Keratinocyte (primary cell): ENCODE results near the gene TRH. TPM values are rescaled to one million over a fixed set of nuclear protein-coding genes. Genes with fewer than 3 reads are reported as not detected.

Source experiments
- DNase-seq: peaks from one replicate; pipeline ENCODE4 v3.0.0-alpha.2; 2011; ENCODE audit warnings: low read depth, missing footprints, low spot score
- FAIRE-seq: peaks from 2 replicates; lab custom pipeline; 2011; peaks lifted over from hg19 to GRCh38; lab: Jason Lieb, UNC
- H2AFZ ChIP-seq: 2 replicates; pipeline ENCODE4 v1.6.0; 2012; ENCODE audit warnings: low read length, control low read depth, inconsistent platforms; ENCODE audit not compliant: control insufficient read depth
- H3K27ac ChIP-seq: 2 replicates; pipeline ENCODE4 v1.5.1; 2011; ENCODE audit warnings: low read length; ENCODE audit not compliant: control insufficient read depth, insufficient read depth
- H3K27me3 ChIP-seq: 3 replicates; pipeline ENCODE4 v1.6.0; 2011; ENCODE audit warnings: low read length; ENCODE audit not compliant: control insufficient read depth, insufficient read depth; ENCODE audit errors: extremely low read depth
- H3K36me3 ChIP-seq, 2 experiments: 2 replicates in 1 of 2; 3 replicates in 1 of 2; pipeline ENCODE4 v1.5.1; 2011; ENCODE audit warnings: low read length in 2 of 2, mild to moderate bottlenecking in 1 of 2; ENCODE audit not compliant: control insufficient read depth in 2 of 2, insufficient read depth in 2 of 2; ENCODE audit errors: extremely low read depth in 1 of 2
- H3K4me1 ChIP-seq: 3 replicates; pipeline ENCODE4 v1.5.1; 2011; ENCODE audit warnings: low read length; ENCODE audit not compliant: control insufficient read depth, insufficient read depth; ENCODE audit errors: extremely low read depth
- H3K4me2 ChIP-seq: 3 replicates; pipeline ENCODE4 v1.6.0; 2011; ENCODE audit warnings: low read depth, low read length; ENCODE audit not compliant: control insufficient read depth, insufficient read depth; ENCODE audit errors: extremely low read depth
- H3K4me3 ChIP-seq, 3 experiments: fragments of 200-600 bp in 1 of 3; sonication (generic) in 1 of 3; 2 replicates in 2 of 3; 3 replicates in 1 of 3; pipeline ENCODE4 v1.5.1; 2011 to 2016; ENCODE audit warnings: low read length in 3 of 3, mild to moderate bottlenecking in 3 of 3, control low read depth in 2 of 3, inconsistent platforms in 1 of 3, low read depth in 1 of 3, mixed read lengths in 1 of 3, mixed run types in 1 of 3, moderate library complexity in 1 of 3; ENCODE audit not compliant: control insufficient read depth in 2 of 3, insufficient read depth in 2 of 3; ENCODE audit errors: extremely low read depth in 1 of 3
- H3K79me2 ChIP-seq: 2 replicates; pipeline ENCODE4 v1.6.0; 2012; ENCODE audit warnings: low read length; ENCODE audit not compliant: control insufficient read depth, insufficient read depth
- H3K9ac ChIP-seq: 3 replicates; pipeline ENCODE4 v1.6.0; 2011; ENCODE audit warnings: low read length; ENCODE audit not compliant: control insufficient read depth, insufficient read depth; ENCODE audit errors: extremely low read depth
- H3K9me1 ChIP-seq: 3 replicates; pipeline ENCODE4 v1.6.0; 2011; ENCODE audit warnings: low read length; ENCODE audit not compliant: control insufficient read depth, insufficient read depth; ENCODE audit errors: extremely low read depth
- H3K9me3 ChIP-seq: 2 replicates; pipeline ENCODE4 v1.5.1; 2012; ENCODE audit warnings: low read depth, low read length; ENCODE audit not compliant: control insufficient read depth
- H4K20me1 ChIP-seq: 3 replicates; pipeline ENCODE4 v1.6.0; 2011; ENCODE audit warnings: low read length; ENCODE audit not compliant: control insufficient read depth, insufficient read depth; ENCODE audit errors: extremely low read depth
- EZH2 ChIP-seq: IDR thresholded peaks from one replicate; pipeline ENCODE4 v1.6.1; 2012; ENCODE audit warnings: inconsistent platforms, mild to moderate bottlenecking, low read length, moderate library complexity
- dilution Hi-C: fragments of 300-500 bp; cut with MboI; formaldehyde crosslinking; loops from one replicate; pipeline ENCODE4 v1.7.0; 2020; ENCODE audit warnings: low sequenced_read_pairs; ENCODE audit not compliant: extremely low pct_ligation_motif_present
- polyA plus RNA-seq, 5 experiments: library from polyadenylated mRNA; depleted of rRNA in 3 of 5; stranded (reverse) in 3 of 5; stranded (forward) in 1 of 5; unstranded in 1 of 5; fragments of >200 nt; gene quantifications; 1 replicate in 1 of 5; 2 replicates in 3 of 5; 3 replicates in 1 of 5; pipeline versions ENCODE4 v1.2.1 to v1.2.3, GENCODE V29; 2011 to 2012; ENCODE audit warnings: missing spikeins in 2 of 5, low read depth in 1 of 5, low replicate concordance in 1 of 5
- TF ChIP-seq, protein P1 (sequence below), 3 experiments: IDR thresholded peaks in 1 of 3; conservative IDR thresholded peaks in 1 of 3; optimal IDR thresholded peaks in 1 of 3; 2 replicates in 2 of 3; 3 replicates in 1 of 3; pipeline versions ENCODE3 to v1.5.1; 2011; ENCODE audit warnings: low read length in 3 of 3, mild to moderate bottlenecking in 3 of 3, moderate library complexity in 2 of 3, control low read depth in 1 of 3, inconsistent platforms in 1 of 3; ENCODE audit not compliant: insufficient read depth in 2 of 3; ENCODE audit errors: extremely low read depth in 1 of 3

TRH gene
- polyA plus RNA-seq, 1 donor (not counting 4 experiments of a cell fraction or from before 2014, with no cell fraction given): not detected

DNA sequence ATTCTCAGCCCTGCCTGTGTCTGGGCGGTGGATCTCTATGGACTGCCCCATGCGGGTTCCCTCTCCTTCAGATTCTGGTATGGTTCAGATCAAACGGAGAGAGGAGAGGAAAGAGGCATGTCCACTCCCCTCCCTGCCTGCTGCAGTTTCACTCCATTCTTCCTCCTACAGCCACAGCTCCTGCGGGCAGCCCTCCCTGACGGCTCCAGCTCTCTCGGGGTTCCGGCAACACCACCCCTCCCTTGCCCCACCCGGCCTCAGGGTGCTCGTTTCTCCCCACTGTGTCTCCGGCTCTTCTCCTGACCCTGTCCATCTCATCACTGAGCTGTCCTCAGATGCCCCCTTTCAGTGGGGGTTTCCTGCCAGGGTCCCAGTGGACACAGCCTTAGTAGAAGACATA, 13.9 kb downstream of the TRH start:
- peaks cover 4% of the 10 kb centered on the region for H3K27me3 ChIP-seq
- no peaks in the 10 kb centered on the region for H3K79me2 ChIP-seq
- H3K4me2 ChIP-seq: no peak overlapping the region
- no peaks in the 10 kb centered on the region for H3K4me1 ChIP-seq
- no peaks in the 10 kb centered on the region for H3K9me3 ChIP-seq
- FAIRE-seq: no peak
- TF ChIP-seq, protein P1, sequence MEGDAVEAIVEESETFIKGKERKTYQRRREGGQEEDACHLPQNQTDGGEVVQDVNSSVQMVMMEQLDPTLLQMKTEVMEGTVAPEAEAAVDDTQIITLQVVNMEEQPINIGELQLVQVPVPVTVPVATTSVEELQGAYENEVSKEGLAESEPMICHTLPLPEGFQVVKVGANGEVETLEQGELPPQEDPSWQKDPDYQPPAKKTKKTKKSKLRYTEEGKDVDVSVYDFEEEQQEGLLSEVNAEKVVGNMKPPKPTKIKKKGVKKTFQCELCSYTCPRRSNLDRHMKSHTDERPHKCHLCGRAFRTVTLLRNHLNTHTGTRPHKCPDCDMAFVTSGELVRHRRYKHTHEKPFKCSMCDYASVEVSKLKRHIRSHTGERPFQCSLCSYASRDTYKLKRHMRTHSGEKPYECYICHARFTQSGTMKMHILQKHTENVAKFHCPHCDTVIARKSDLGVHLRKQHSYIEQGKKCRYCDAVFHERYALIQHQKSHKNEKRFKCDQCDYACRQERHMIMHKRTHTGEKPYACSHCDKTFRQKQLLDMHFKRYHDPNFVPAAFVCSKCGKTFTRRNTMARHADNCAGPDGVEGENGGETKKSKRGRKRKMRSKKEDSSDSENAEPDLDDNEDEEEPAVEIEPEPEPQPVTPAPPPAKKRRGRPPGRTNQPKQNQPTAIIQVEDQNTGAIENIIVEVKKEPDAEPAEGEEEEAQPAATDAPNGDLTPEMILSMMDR (optimal IDR thresholded peaks at IDR 0.05 in 1 of 3, IDR thresholded peaks at IDR 0.05 in 1 of 3, conservative IDR thresholded peaks at IDR 0.05 in 1 of 3; ENCODE audit: extremely low read depth in 1 of 3, insufficient read depth in 2 of 3, low read length in 3 of 3): no peak
- no peak for TF ChIP-seq EZH2
- DNase-seq: no peak
- H3K9me1 ChIP-seq: no peaks in the 10 kb centered on the region
- no peak overlapping the region for H3K27ac ChIP-seq
- H3K4me3 ChIP-seq: no peak overlapping the region
- H4K20me1 ChIP-seq: peaks cover 2% of the 10 kb centered on the region
- no peak overlapping the region for H3K9ac ChIP-seq
- dilution Hi-C loops: no loop called here
- no peak overlapping the region for H2AFZ ChIP-seq
- no peaks in the 10 kb centered on the region for H3K36me3 ChIP-seq

DNA sequence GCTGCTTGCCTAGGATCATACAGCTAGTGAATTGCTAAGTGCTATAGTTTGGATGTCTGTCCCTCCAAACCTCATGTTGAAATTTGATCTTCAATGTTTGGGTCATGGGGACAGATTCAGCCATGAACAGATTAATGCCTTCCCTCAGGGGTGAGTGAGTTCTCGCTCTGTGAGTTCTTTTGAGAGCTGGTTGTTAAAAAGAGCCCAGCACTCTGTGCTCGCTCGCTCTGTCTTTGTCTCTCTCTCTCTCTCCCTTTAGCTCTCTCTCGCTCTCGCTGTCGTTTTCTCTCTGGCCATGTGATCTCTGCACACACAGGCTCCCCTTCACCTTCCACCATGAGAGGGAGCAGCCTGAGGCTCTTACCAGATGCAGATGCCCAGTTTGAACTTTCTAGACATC, 14.9 kb downstream of the TRH start:
- H3K4me2 ChIP-seq: no peak overlapping the region
- no peak overlapping the region for H2AFZ ChIP-seq
- H3K4me1 ChIP-seq: no peaks in the 10 kb centered on the region
- peaks cover 4% of the 10 kb centered on the region for H3K27me3 ChIP-seq
- H3K9me3 ChIP-seq: no peaks in the 10 kb centered on the region
- TF ChIP-seq EZH2: no peak
- TF ChIP-seq, protein P1 (optimal IDR thresholded peaks at IDR 0.05 in 1 of 3, IDR thresholded peaks at IDR 0.05 in 1 of 3, conservative IDR thresholded peaks at IDR 0.05 in 1 of 3; ENCODE audit: extremely low read depth in 1 of 3, insufficient read depth in 2 of 3, low read length in 3 of 3): no peak
- no peak for DNase-seq
- FAIRE-seq: no peak
- no peak overlapping the region for H3K27ac ChIP-seq
- H3K9me1 ChIP-seq: no peaks in the 10 kb centered on the region
- H3K36me3 ChIP-seq: no peaks in the 10 kb centered on the region
- H3K9ac ChIP-seq: no peak overlapping the region
- dilution Hi-C loops: no loop called here
- H3K79me2 ChIP-seq: no peaks in the 10 kb centered on the region
- peaks cover 2% of the 10 kb centered on the region for H4K20me1 ChIP-seq
- H3K4me3 ChIP-seq: no peak overlapping the region
